Measurements from ENCODE around the gene PDX1. TPM values are rescaled to one million over a fixed set of nuclear protein-coding genes. Genes with fewer than 3 reads are reported as not detected.

PDX1 gene
- total and polyA plus RNA-seq, 12 donors: not detected

DNA sequence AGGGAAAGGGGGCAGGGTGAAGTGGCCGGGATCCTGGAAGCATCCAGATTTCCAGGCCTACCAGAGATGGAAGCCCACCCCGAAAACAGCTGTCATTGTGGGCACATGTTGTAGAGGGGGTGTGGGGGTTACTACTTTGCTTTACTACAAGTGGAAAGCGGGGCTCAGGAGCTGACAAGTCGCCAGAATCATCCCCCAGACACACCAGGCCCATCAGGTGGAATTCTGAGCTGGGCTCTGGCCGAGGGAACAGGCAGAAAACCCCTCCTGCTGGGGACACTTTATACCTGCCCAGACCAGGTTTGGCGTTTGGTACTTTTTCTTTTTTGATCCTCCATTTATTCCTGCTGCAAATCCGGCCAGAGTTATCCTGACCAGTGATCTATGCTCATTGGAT lies 45.5 kb downstream of the PDX1 start:
- intact Hi-C loops (cut with DNase I): no loop called here

GRCh38 chr13:27965740-27966640 lies 46.2 kb downstream of the PDX1 start:
- no peak for DNase-seq
- 12 to 13% methylated on average over 45 of the region's 45 CpGs for WGBS, 2 donors
- Histone ChIP-seq H3K27ac (no peak overlapping the region), H3K27me3 (peaks cover 54 to 100% (median 100%) of the 10 kb centered on the region in 7 donors), H3K36me3 (no peaks in the 10 kb centered on the region), H3K9me3 (no peaks in the 10 kb centered on the region), H3K4me1 (peaks cover 0 to 39% (median 16%) of the 10 kb centered on the region in 9 donors), H3K4me3 (no peak overlapping the region)
- ATAC-seq: no peak
- intact Hi-C loops (cut with DNase I): no loop called here
- TF ChIP-seq, protein P1, sequence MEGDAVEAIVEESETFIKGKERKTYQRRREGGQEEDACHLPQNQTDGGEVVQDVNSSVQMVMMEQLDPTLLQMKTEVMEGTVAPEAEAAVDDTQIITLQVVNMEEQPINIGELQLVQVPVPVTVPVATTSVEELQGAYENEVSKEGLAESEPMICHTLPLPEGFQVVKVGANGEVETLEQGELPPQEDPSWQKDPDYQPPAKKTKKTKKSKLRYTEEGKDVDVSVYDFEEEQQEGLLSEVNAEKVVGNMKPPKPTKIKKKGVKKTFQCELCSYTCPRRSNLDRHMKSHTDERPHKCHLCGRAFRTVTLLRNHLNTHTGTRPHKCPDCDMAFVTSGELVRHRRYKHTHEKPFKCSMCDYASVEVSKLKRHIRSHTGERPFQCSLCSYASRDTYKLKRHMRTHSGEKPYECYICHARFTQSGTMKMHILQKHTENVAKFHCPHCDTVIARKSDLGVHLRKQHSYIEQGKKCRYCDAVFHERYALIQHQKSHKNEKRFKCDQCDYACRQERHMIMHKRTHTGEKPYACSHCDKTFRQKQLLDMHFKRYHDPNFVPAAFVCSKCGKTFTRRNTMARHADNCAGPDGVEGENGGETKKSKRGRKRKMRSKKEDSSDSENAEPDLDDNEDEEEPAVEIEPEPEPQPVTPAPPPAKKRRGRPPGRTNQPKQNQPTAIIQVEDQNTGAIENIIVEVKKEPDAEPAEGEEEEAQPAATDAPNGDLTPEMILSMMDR (IDR thresholded peaks at IDR 0.05): no peak

More for the DNA sequence above, 45.5 kb downstream of the PDX1 start:
- WGBS, 2 donors: 48 to 57% methylated on average over 7 of the region's 7 CpGs
- TF ChIP-seq, protein P1 (IDR thresholded peaks at IDR 0.05): no peak
- Histone ChIP-seq H3K4me3 (no peak overlapping the region), H3K27ac (no peak overlapping the region), H3K4me1 (peaks cover 3 to 41% (median 23%) of the 10 kb centered on the region in 9 donors), H3K27me3 (peaks cover 51 to 100% (median 100%) of the 10 kb centered on the region in 7 donors), H3K9me3 (no peaks in the 10 kb centered on the region), H3K36me3 (no peaks in the 10 kb centered on the region)
- DNase-seq (no peak), ATAC-seq (no peak)

DNA sequence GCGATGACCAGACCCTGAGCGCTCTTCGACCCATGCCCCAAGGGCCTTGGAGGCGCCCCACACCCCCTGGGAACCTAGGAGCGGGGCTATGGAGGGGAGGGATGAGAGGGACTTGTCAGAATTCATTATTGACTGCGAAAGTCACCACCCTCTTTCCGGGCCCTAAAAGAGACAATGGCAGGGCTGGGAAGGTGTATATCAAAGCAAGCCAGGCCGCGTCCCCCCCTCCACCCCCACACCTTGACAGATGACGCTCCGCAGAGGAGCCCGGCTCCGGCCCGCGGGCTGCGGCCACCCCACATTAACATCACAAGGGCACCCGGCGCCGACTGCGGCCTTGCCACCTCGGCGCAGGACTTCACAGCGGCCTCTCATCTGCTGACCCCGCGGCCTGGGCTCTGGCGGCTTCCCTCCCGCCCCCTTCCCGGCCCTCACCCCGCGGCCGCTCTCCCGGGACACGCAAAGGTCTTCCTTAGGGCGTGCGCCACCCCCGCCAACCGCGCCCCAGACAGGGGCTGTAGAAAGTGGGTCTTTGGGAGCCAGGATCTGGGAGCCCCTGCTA lies 46.9 kb downstream of the PDX1 start:
- Histone ChIP-seq H3K27ac (no peak overlapping the region), H3K36me3 (no peaks in the 10 kb centered on the region), H3K27me3 (peaks cover 60 to 100% (median 100%) of the 10 kb centered on the region in 7 donors), H3K4me3 (no peak overlapping the region), H3K9me3 (no peaks in the 10 kb centered on the region), H3K4me1 (peaks cover 0 to 35% (median 13%) of the 10 kb centered on the region in 9 donors)
- 3 to 4% methylated on average over 38 of the region's 38 CpGs for WGBS, 2 donors
- TF ChIP-seq, protein P1 (IDR thresholded peaks at IDR 0.05): no peak
- DNase-seq: no peak
- no peak for ATAC-seq
- intact Hi-C loops (cut with DNase I): no loop called here

DNA sequence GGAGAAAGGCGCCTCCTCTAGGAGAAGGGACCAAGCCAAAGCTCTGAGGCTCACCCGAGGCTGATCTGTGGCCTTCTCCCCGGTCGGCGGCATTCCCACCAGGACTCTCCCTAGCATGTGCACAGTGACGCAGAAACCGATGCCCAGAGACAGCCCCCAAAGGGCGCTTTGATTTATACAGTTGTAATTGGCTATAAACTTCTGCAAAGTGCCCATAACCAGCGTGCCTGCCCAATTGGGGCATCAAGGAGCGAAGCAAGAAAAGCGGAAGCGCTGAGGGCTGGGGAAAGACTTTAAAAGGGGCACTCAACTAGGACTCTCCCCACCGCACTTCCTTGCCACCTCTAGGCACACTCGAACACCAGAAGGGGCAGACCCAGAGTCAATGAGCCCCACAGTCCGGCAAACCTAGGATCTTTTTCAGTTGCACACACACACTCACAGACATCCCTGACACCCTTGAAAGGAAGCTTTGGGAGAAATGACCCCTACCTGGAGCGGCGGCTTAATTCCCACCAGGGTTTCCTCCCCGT lies 47.5 kb downstream of the PDX1 start:
- intact Hi-C loops (cut with DNase I): no loop called here
- DNase-seq: no peak
- TF ChIP-seq, protein P1 (IDR thresholded peaks at IDR 0.05): no peak
- WGBS, 2 donors: 2 to 4% methylated on average over 18 of the region's 18 CpGs
- H3K27ac ChIP-seq: no peak overlapping the region
- H3K36me3 ChIP-seq: no peaks in the 10 kb centered on the region
- H3K27me3 ChIP-seq: peaks cover 60 to 100% (median 100%) of the 10 kb centered on the region in 7 donors
- no peak overlapping the region for H3K4me3 ChIP-seq
- ATAC-seq: no peak
- peaks cover 0 to 35% (median 13%) of the 10 kb centered on the region in 9 donors for H3K4me1 ChIP-seq
- H3K9me3 ChIP-seq: no peaks in the 10 kb centered on the region

All from heart right ventricle (tissue), 16 donors.